NCI-H345 treated with DMSO at 0.1 percent for 48 hours (cell line): ENCODE data around the gene PBX3.

Source experiments
- DNase-seq: peaks from one replicate; lab custom pipeline; 2025; ENCODE audit not compliant: unreplicated experiment; lab: John Stamatoyannopoulos, UW

The PBX3 gene

DNA sequence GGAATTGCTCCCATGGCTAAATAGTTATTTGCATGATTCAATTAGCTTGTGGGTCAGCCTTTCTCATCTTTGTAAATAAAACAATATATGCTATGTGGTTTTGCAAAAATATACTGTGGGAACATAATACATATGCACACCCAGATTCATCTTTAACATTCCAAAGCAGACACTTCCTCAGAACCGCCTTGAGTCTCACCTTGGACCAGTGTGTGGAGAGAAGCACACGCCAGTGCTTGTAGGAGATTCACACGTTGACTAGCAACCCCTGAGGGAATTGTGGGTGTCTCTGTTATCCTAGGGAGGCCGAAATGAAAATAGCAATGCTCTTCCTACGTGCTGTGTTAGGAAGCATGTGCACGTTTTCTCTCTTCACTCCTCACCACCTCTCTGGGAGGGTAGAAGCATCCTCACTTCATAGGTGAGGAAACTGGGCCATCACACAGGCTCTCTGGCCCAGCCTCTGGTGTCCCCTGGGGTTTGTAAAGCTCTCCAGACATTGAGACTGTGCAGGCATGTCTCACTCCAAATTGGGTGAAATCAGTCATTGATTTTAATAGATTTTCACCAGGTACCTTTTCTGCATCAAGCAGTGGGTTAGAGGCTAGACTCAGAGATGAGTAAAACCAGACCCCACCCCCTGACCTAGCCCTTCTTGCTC is 221.7 kb downstream of the PBX3 start:
- no peak for DNase-seq

DNA sequence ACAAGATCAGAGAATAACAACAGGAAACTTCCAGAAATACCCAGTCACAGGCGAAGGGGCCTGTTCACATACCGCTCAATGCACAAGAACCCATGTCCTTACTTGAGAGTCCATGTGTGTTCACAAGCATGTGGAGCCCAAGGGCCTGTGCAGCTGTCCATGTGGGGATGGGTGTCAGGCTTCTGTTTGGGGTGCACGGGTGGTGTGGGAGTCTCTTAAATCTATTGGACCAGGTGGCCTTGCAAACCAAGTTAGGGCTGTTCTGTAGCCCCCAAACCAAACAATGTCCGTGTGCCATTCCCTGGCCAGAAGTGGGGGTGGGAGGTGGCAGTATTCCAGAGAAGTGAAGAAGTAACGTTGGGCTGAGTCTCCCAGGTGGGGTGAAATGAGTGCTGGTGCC is 222.3 kb downstream of the PBX3 start:
- no peak for DNase-seq

DNA sequence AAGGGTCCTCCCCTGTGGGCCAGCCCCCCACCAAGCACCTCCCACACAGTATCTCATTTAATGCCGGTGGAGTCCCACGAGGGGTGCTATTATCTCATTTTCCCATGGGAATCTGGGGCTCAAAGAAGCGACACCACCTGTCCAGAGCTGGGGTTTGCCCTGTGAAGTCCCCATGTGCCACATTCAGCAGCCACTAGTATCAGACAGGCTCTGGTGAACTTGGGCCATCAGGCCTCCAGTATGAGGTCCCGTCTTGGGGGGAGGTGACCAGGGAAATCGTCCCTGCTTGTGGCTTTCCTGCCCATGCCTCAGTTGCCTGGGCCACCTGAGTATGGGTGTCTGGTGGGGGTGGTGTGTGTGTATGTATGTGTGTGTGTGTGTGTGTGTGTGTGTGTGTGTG is 222.7 kb downstream of the PBX3 start:
- DNase-seq, result no peak

DNA sequence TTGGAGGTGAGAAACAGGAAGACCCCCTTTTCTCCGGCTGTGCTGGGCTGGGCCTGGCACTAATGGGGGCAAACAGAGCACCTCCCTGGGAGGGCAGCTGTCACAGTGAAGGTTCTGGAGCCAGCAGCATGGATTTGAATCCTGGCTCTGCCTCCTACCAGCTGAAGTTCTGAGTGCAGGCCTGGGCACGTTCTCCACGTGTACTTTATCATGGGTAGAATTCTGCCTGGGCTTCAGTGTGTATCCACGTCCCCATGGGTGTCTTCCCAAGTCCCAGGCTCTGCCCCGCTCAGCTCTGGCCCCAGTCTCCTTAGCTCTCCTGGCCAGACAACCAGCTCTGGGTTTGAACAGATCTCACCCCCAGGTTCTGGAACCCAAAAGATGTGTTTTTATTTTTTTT is 223.2 kb downstream of the PBX3 start:
- no peak for DNase-seq

DNA sequence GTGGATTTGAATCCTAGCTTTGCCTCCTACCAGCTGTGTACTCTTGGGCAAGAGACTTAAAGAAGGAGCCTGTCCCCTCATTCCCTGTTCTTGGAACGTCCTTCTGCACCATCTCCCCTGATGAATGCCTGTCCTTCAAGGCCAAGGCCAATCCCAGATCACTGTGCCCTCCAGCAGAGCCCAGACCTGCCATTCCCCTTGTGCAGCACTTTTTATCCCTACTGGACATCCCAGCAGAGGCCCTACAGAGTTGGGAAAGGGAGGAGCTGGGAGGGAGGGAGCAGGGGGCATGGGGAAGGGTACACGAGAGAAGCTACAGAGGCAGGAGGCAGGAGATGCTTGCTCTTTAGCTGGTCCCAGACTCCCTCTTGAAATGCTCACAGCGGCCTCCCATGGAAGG is 223.9 kb downstream of the PBX3 start:
- DNase-seq, result no peak

DNA sequence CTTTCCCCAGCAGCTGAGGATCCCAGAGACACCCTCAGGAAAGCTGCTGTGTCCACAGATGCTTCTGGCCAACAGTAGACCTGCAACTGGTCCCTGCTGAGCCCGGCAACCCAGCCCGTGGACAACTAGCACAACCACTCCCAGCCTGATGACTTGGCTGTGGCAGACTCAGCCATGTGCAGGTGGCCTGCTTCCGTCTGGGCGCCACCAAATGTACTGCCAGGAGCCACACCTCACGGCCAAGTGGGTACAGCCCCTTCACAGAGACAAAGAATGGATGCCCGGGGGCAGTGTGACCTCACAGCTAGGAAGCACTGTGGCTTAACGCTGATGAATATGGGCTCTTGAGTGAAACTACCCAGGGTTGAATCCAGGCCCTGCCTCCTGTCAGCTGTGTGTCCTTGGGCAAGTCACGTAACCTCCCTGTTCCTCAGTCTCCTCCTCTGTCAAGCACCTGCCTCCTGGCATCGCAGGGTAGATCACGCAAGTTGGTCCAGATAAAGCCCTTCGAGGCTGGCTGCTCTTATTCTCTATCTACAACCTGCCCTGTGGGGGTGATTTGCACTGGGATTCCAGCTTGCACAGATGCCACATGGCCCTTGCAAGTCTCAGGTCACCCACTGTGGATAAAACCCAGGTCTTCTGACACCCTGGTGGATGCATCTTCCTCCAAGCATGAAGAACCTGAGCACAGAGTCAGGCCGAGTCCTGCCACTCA is 225.0 kb downstream of the PBX3 start:
- no peak for DNase-seq

DNA sequence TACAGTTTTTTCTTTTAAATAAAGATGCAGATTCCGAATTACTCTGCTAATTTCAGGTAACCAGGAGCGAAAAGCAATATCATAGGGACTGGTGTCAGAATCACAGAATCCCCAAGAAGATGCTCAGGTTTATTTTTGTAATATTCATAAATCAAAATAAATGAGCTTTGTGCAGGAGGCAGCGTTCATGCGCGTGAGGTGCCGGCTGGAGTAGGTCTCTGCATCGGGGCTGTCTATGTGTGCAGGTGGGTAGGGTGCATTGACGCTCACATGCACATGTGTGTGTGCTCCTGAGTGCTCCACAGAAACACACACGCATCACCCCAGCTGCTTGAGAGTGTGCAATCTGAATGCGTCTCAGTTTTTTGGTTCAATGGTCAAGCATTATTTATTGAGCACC is 226.4 kb downstream of the PBX3 start:
- no peak for DNase-seq

DNA sequence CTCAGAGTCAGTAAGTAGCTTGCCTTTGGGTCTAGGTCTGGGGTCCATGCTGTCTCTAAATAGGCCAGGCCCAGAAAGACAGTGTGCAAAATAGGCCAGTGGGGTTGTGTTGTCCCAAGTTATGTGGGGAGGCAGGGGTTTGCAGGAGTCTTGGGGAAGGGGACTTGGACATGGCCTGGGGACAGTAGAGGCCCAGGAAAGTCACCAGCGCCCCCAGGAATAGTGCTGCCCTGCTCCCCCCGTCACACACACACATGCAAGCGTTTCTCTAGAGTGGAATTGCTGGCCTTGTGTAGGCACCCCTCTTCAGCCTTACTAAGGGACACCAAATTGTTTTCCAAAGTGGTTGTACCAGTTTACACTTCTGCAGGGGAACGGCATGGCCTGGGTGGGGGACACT is 227.5 kb downstream of the PBX3 start:
- no peak for DNase-seq

DNA sequence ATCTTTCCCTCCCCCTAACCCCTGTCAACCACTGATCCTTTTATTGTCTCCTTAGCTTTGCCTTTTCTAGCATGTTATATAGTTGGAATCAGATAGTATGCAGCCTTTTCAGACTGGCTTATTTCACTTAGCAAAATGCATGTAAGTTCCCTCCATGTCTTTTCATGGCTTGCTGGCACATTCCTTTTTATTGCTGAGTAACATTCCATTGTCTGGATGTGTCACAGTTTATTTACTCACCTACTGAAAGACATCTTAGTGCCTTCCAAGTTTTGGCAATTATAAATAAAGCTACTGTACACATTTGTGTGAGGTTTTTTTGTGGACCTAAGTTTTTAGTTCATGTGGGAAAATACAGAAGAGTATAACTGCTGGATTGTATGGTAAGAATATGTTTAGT is 230.1 kb downstream of the PBX3 start:
- DNase-seq, result no peak

DNA sequence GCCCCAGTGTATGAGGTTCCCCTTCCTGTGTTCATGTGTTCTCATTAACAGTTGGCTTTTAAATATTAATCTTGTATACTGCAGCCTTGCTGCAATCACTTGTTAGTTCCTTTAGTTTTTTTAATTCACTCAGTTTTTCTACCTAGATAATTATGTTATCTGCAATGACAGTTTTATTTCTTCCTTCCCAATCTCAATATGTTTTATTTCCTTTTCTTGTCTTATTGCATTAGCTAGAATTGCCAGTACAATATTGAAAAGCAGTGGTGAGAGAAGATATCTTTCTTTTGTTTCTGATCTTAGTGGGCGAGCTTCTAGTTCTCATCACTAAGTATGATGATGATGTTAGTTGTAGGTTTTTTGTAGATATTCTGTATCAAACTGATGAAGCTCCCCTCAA is 232.2 kb downstream of the PBX3 start:
- no peak for DNase-seq

DNA sequence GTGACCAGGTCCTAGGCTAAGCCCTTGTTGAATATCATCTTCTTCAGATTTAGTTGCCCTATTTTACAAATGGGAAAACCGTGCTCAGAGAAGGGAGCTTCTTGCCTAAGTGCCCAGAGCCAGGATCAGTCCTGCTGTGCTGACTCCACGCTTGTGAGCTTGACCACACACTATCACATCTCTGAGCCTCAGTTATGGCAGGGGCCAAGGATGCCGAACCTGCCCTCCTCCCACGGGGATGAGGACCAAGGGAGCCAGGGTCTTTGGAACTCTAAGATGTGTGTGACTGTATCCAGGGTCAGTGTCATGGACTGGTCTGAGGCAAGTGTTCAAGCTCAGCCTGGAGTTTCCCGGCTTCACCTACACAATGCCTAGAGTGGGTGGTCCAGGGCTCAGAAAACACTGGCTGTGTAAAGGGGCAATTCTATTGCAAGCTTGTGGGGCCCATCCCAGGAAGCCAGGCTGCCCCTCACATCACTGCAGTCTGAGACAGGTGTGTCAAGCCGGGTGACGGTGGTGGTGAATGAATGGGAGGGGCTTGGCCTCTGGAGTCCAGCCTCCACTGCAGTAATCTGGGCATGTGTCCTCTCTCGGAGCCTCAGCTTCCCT is 235.7 kb downstream of the PBX3 start:
- no peak for DNase-seq

DNA sequence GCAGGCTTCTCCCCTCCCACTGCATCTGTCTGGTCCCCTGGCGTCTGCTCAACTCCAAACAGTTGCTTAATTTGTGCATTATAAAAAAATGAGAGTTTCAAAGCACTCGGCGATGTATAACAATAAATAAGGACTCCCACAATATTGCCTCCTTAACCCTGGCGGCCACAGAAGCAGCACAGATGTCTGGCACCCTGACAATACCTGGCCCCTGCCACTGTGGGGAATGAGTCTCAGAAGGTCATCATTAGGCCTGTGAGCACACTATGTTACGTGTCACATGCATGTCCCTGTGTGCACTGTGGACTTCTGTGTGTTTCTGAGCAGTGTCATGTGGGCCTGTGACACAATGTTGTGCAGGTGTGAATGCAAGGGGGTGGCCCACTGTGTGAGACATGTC is 236.5 kb downstream of the PBX3 start:
- no peak for DNase-seq

DNA sequence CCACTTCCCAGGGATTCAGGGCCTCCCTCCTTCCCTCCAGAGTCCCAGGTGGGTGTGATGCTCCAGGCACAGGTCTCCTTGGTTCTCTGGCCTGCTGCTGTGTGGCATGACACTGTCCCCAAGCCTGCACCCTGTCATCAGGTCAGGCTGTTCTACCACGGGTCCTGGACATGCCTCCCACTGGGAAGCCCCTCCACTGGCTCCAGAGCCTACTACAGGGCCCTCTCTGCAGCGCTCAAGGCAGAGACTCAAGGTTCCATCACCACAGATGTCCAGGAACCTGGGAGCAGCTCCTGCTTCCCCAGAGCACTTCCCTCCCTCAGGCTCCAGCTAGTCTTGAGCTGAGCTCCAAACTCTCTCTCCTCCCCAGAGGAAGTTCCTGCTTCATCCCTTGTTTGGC is 237.3 kb downstream of the PBX3 start:
- no peak for DNase-seq

DNA sequence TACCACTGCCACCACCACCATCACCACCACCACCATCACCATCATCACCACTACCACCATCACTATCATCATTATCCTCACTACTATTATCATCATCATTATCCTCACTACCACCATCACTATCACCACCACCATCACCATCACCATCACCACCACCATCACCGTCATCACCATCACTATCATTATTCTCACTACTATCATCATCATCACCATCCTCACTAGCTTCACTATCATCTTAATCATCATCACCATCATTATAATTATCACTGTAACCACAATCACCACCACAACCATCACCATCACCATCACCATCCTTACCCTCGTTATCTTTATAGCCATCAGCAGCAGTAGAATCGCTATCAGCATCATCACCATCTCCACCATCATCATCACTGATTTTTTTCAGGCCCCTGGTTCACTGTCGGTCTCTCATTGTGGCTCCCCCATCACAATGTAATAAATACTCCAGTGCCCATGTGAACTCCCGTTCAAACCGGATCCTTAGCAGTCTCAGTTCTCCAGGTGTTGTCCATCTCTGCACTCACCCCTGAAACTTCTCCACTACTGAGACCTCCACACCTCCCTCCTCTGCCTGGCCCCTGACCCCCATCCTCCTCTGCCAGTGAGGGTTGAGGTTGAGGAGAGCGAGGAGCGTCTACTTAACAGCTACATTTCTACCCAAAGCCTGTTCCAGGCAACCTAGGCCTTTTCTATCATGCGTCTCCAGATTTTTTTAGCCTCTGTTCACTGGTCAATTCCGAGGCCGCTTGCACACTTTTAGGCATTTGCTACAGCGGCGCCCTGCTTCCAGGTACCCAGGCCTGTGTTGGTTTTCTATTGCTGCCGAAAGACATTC is 238.2 kb downstream of the PBX3 start:
- DNase-seq, result no peak

DNA sequence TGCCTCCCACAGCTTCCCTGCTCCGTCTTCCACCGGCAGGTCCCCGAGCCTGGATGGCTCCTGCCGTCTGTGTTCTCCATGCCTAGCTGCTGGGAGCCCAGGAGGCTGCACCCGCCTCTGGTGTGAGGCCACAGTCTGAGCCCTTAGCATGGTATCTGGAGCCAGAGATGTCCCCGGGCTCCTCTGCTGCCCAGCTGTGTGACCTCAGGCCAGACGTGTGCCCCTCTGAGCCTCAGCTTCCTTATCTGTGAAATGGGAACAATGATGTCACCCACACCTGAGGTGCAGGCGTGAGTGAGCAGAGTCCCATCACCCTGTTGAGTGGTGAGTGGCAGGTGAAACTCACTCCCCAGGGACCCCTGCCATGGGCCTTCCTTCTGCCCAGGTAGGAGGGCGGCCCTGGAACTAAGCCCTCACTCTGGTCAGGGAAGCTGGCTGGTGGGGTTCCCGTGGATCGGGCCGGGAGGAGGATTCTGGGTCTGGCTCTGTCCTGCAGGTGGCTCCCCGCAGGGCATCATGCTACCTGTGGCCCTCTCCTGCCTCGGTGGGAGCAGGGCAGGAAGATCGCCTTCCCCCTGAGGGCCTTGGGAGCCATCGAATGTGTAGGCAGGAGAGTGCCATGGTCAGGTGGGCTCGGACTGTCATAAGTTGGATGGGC is 239.0 kb downstream of the PBX3 start:
- DNase-seq, result no peak

DNA sequence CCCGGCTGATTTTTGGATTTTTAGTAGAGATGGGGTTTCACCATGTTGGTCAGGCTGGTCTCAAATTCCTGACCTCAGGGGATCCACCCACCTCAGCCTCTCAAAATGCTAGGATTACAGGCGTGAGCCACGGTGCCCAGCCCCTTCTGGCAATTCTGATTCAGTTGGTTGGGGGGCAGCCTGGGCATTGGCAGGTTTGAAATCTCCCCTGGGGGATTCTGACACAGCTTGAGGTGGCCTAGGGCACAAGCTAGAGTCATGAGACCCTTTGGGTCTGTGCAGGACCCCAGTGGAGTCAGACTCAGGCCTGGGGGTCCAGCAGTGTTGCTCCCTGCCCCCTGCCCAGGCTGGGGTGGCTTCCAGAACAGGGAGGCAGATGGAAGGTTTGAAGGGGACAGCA is 239.8 kb downstream of the PBX3 start:
- no peak for DNase-seq

DNA sequence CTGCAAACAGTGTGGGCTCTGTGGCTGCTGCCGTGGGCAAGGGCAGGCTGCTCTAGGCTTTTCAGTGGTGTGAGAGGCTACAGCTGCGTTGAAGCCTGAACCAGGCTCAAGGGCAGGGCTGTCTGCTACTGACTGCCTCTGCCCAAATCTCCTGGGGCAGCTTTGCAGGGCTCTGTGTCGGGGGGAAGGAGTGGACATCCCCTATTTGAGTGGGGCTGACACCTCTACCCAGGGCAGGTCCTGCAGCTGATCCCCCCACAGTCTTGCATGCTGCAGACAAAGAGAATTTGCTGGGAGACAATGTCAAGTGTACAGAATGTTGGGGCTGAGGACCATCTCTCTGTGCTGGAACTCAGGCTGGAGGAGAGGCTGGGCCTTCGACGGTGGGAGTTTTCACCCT is 240.2 kb downstream of the PBX3 start:
- no peak for DNase-seq

DNA sequence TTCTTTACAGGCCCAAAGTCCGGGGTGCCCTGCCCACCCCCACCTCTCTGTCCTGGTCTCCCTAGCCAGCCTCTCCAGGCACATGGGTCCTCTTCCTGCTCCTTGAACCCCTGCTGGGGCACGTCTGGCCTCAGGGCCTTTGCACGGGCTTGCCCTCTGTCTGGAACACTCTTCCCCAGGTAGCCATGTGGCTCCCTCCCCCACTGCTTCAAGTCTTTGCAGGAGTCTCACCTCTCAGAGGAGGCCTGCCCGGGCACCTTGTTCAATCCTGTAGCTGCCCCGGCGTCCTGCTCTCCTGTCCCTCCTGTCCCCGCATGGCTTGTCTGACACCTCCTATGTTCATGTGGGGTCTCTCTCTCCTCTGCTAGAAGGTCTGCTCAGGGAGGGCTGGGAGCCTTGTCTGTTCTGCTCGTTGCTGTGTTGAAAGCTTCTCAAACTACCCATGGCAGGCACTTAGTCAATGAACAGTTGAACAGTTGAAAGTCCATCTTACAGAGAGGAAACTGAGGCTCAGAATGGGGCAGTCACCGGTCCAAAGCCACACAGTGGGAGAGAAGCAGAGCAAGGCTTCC is 241.4 kb downstream of the PBX3 start:
- DNase-seq, result no peak

DNA sequence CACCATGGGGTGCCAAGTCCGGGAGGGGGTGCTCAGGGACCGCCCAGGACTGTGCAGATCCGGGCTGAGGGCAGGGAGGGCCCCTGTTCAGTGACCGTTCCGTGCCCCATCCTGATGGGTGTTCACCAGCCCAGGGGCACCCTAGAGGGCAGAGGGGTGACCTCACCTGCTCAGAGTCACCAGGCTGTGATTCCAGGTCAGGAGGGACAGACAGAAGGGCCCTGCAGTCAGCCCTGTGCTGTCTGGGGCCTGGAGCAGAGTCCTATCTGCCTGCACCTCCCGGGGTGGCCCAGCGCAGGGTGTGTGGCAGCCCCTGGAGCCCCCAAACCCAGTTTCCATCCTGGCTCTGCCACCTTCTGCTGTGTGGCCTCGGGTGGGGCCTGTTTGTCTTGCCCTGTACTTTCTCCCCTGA is 241.9 kb downstream of the PBX3 start:
- no peak for DNase-seq

DNA sequence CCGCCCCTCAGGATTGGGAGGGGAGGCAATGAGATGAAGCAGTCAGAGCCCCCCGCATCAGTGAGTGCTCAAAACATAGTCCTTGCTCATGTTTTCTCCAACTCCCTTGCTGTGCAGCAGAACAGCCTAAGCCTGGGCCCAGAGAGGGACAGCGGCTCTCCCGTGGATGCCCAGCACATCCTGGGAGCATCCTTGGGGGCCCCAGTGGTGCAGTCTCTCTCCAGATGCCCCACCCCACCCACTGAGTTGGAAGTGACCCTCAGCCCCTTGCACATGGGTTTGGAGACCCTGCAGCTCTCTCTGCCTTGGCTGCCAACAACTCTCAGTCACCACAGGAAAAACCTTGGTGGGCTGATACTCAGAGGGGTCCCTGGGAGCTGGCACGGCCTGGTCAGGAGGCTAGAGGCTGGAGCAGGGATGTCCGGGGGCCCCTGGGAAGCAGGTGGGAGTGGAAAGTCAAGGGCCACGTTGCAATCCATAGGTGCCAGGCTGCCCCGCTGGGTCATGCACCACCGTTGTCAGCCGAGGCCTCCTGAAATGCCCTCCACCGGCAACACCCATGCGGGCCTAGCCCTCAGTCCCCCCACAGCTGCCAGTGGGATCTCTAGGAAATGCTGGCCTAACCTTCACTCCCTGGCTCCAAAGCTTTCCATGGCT is 242.5 kb downstream of the PBX3 start:
- no peak for DNase-seq
